SK-N-SH (cell line): ENCODE results near the gene CHD5. TPM values are rescaled to one million over a fixed set of nuclear protein-coding genes. Genes with fewer than 3 reads are reported as not detected.

ENCODE experiments used
- CTCF ChIA-PET: fragments of 300-600, 350-600 bp; formaldehyde crosslinking; extraction: SDS; loops from one replicate; lab custom pipeline; 2021; lab: Yijun Ruan, JAX
- POLR2A ChIA-PET: fragments of 350-600 bp; sonication (Branson Sonifier 250); formaldehyde crosslinking; extraction: SDS; loops from one replicate; lab custom pipeline; 2020; ENCODE audit warnings: antibody characterized with exemption, inconsistent platforms; lab: Yijun Ruan, JAX
- DNase-seq: peaks from one replicate; pipeline ENCODE4 v3.0.0; 2012
- H2AFZ ChIP-seq: fragments of 200-600 bp; sonication (generic); 2 replicates; pipeline ENCODE4 v1.8.1; 2016; ENCODE audit warnings: antibody characterized with exemption, mild to moderate bottlenecking, low read depth
- H3F3A ChIP-seq: fragments of 200-600 bp; sonication (generic); replicated peaks from 2 replicates; pipeline ENCODE3; 2016; ENCODE audit warnings: antibody characterized with exemption, mild to moderate bottlenecking; ENCODE audit not compliant: insufficient read depth
- H3K27ac ChIP-seq, 2 experiments: fragments of 200-500 bp in 1 of 2; fragments of 200-600 bp in 1 of 2; sonication (Bioruptor generic) in 1 of 2; sonication (generic), shearing (Covaris generic) in 1 of 2; 2 replicates each; pipeline versions ENCODE4 v1.5.1 to v1.6.1; 2014 to 2016; ENCODE audit warnings: low read depth in 2 of 2, inconsistent platforms in 1 of 2, low read length in 1 of 2, mild to moderate bottlenecking in 1 of 2, mixed read lengths in 1 of 2
- H3K27me3 ChIP-seq: fragments of 200-600 bp; sonication (generic), shearing (Covaris generic); 2 replicates; pipeline ENCODE4 v1.6.1; 2016; ENCODE audit warnings: mixed run types; ENCODE audit not compliant: insufficient read depth
- H3K36me3 ChIP-seq, 2 experiments: fragments of 200-500 bp in 1 of 2; fragments of 200-600 bp in 1 of 2; sonication (Bioruptor generic) in 1 of 2; sonication (generic) in 1 of 2; replicated peaks in 1 of 2; 2 replicates each; pipeline versions ENCODE3 to v1.5.1; 2014 to 2016; ENCODE audit warnings: low read length in 1 of 2, mild to moderate bottlenecking in 1 of 2; ENCODE audit not compliant: insufficient read depth in 2 of 2, control insufficient read depth in 1 of 2
- H3K4me1 ChIP-seq, 2 experiments: fragments of 200-500 bp in 1 of 2; fragments of 200-600 bp in 1 of 2; sonication (Bioruptor generic) in 1 of 2; sonication (generic), shearing (Covaris generic) in 1 of 2; 2 replicates each; pipeline versions ENCODE4 v1.5.1 to v1.6.1; 2014 to 2016; ENCODE audit warnings: low read depth in 1 of 2, low read length in 1 of 2, mixed run types in 1 of 2; ENCODE audit not compliant: insufficient read depth in 2 of 2, control insufficient read depth in 1 of 2
- H3K4me2 ChIP-seq: fragments of 200-600 bp; sonication (generic), shearing (Covaris generic); 2 replicates; pipeline ENCODE4 v1.6.1; 2017; ENCODE audit warnings: mixed run types
- H3K4me3 ChIP-seq, 2 experiments: fragments of 200-500 bp in 1 of 2; fragments of 200-600 bp in 1 of 2; sonication (Bioruptor generic) in 1 of 2; sonication (generic), shearing (Covaris generic) in 1 of 2; 2 replicates each; pipeline versions ENCODE4 v1.5.1 to v1.8.1; 2014 to 2016; ENCODE audit warnings: low read depth in 2 of 2, inconsistent platforms in 1 of 2, low read length in 1 of 2, mild to moderate bottlenecking in 1 of 2, mixed read lengths in 1 of 2, moderate library complexity in 1 of 2
- H3K79me2 ChIP-seq: fragments of 200-600 bp; sonication (generic); 2 replicates; pipeline ENCODE4 v1.8.1; 2017; ENCODE audit warnings: mild to moderate bottlenecking; ENCODE audit not compliant: insufficient read depth
- H3K9ac ChIP-seq: fragments of 200-600 bp; sonication (generic); 2 replicates; pipeline ENCODE4 v1.6.1; 2017; ENCODE audit warnings: mixed run types
- H3K9me2 ChIP-seq: fragments of 200-600 bp; sonication (generic); 2 replicates; pipeline ENCODE4 v1.6.1; 2017; ENCODE audit warnings: mixed run types
- H3K9me3 ChIP-seq: fragments of 200-600 bp; sonication (generic); 2 replicates; pipeline ENCODE4 v1.6.1; 2017; ENCODE audit warnings: mixed run types, mild to moderate bottlenecking, moderate library complexity
- H4K20me1 ChIP-seq: fragments of 200-600 bp; sonication (generic); 2 replicates; pipeline ENCODE4 v1.6.1; 2017; ENCODE audit warnings: mild to moderate bottlenecking, mixed run types; ENCODE audit not compliant: insufficient read depth
- ELF1 ChIP-seq: IDR thresholded peaks from 2 replicates; pipeline ENCODE4 v1.4.0; 2012
- EP300 ChIP-seq, 2 experiments: IDR thresholded peaks; 2 replicates each; pipeline versions ENCODE4 v1.4.0 to v1.6.1; 2012; ENCODE audit warnings: borderline replicate concordance in 1 of 2, low read depth in 1 of 2, low read length in 1 of 2
- FOXM1 ChIP-seq: IDR thresholded peaks from 2 replicates; pipeline ENCODE4 v1.4.0; 2012; ENCODE audit warnings: low read depth, mild to moderate bottlenecking
- JUND ChIP-seq: IDR thresholded peaks from 2 replicates; pipeline ENCODE4 v1.4.0; 2012
- MEF2A ChIP-seq: IDR thresholded peaks from 2 replicates; pipeline ENCODE4 v1.4.0; 2012; ENCODE audit warnings: low read depth, borderline replicate concordance
- NFIC ChIP-seq: IDR thresholded peaks from 2 replicates; pipeline ENCODE4 v1.4.0; 2012; ENCODE audit warnings: borderline replicate concordance
- POLR2AphosphoS5 ChIP-seq: IDR thresholded peaks from 2 replicates; pipeline ENCODE4 v1.6.1; 2012; ENCODE audit warnings: low read depth, low read length
- RFX5 ChIP-seq: IDR thresholded peaks from 2 replicates; pipeline ENCODE4 v1.6.1; 2012; ENCODE audit warnings: mild to moderate bottlenecking, improper control_type of control experiment, low read length
- SIN3A ChIP-seq: IDR thresholded peaks from 2 replicates; pipeline ENCODE4 v1.6.1; 2012; ENCODE audit warnings: low read depth, mild to moderate bottlenecking, low read length, moderate library complexity, borderline replicate concordance
- TEAD4 ChIP-seq: IDR thresholded peaks from 2 replicates; pipeline ENCODE4 v1.4.0; 2012; ENCODE audit warnings: mild to moderate bottlenecking, borderline replicate concordance; ENCODE audit not compliant: insufficient read depth
- WGBS: methylation state at CpG from one replicate; pipeline ENCODE4 v1.1.6; 2017; ENCODE audit warnings: low lambda C conversion rate; 5-methylcytosine and 5-hydroxymethylcytosine counted together
- polyA plus RNA-seq, 3 experiments: library from polyadenylated mRNA; depleted of rRNA; stranded (reverse); fragments of >200 nt; gene quantifications; 2 replicates each; pipeline ENCODE4 v1.2.3, GENCODE V29; 2012
- TF ChIP-seq, protein P1 (sequence below): IDR thresholded peaks from 2 replicates; pipeline ENCODE4 v1.6.1; 2012; ENCODE audit warnings: mild to moderate bottlenecking, low read depth, low read length, moderate library complexity
- TF ChIP-seq, protein P2 (sequence below): IDR thresholded peaks from 2 replicates; pipeline ENCODE4 v1.4.0; 2012; ENCODE audit warnings: low read depth, borderline replicate concordance
- TF ChIP-seq, protein P3 (sequence below): fragments of 150-350 bp; IDR thresholded peaks from 2 replicates; pipeline ENCODE4 v1.6.1; 2016; ENCODE audit warnings: mild to moderate bottlenecking, low read depth, low read length
- TF ChIP-seq, protein P4 (sequence below): IDR thresholded peaks from 2 replicates; pipeline ENCODE4 v1.4.0; 2012; ENCODE audit warnings: low read depth, borderline replicate concordance

The CHD5 gene
- polyA plus RNA-seq, 1 of the 3 experiments (the other 2 are of a cell fraction): 0.26 TPM

DNA sequence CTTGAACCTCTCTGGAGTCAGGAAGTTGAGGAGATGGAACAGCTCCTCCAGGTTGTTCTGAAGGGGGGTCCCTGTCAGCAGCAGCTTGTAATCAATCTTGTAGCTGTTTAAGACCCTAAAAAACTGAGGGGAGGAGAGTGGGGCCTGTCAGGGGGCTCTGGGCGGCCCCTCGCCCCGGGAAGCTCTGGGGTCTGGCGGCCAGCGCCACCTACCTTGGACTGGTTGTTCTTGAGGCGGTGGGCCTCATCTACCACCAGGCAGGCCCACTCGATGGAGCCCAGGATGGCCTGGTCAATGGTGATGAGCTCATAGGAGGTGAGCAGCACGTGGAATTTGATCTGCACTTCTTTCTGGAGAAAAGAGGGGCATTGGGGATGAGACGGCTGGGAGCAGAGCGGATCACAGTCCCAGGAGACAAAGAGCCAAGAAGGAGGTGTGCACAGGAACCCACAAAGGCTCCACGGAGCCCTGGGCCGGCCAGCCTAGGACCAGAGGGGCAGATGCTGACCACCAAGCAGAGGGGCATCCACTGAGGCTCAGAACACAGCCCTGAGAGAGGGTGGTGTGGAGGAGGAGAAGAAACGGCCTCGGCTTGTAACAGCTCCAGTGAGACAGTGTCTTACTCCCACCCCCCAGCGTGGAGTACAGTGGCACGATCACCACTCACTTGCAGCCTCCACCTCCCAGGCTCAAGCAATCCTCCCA lies 43.5 kb downstream of the CHD5 start:
- Histone ChIP-seq H3K4me2 (no peak overlapping the region), H3K27me3 (no peaks in the 10 kb centered on the region), H3K4me3 (no peak overlapping the region), H3K4me1 (no peaks in the 10 kb centered on the region), H4K20me1 (no peaks in the 10 kb centered on the region), H3F3A (no peaks in the 10 kb centered on the region), H2AFZ (no peak overlapping the region), H3K9me3 (0 out of 2 replicates have a peak, but pooled peaks cover 5% of the 10 kb centered on the region), H3K27ac (no peak overlapping the region), H3K9me2 (no peaks in the 10 kb centered on the region), H3K36me3 (no peaks in the 10 kb centered on the region), H3K79me2 (no peaks in the 10 kb centered on the region), H3K9ac (no peak overlapping the region)
- no peak for DNase-seq
- WGBS: 57% methylated on average over 10 of the region's 16 CpGs
- TF ChIP-seq MEF2A (no peak), TEAD4 (no peak), JUND (no peak), POLR2AphosphoS5 (no peak), SIN3A (no peak), RFX5 (no peak), FOXM1 (no peak), EP300 (IDR thresholded peaks at IDR 0.05; ENCODE audit: borderline replicate concordance in 1 of 2, low read depth in 1 of 2, low read length in 1 of 2) (no peak), NFIC (no peak), ELF1 (no peak)
- TF ChIP-seq, protein P1, sequence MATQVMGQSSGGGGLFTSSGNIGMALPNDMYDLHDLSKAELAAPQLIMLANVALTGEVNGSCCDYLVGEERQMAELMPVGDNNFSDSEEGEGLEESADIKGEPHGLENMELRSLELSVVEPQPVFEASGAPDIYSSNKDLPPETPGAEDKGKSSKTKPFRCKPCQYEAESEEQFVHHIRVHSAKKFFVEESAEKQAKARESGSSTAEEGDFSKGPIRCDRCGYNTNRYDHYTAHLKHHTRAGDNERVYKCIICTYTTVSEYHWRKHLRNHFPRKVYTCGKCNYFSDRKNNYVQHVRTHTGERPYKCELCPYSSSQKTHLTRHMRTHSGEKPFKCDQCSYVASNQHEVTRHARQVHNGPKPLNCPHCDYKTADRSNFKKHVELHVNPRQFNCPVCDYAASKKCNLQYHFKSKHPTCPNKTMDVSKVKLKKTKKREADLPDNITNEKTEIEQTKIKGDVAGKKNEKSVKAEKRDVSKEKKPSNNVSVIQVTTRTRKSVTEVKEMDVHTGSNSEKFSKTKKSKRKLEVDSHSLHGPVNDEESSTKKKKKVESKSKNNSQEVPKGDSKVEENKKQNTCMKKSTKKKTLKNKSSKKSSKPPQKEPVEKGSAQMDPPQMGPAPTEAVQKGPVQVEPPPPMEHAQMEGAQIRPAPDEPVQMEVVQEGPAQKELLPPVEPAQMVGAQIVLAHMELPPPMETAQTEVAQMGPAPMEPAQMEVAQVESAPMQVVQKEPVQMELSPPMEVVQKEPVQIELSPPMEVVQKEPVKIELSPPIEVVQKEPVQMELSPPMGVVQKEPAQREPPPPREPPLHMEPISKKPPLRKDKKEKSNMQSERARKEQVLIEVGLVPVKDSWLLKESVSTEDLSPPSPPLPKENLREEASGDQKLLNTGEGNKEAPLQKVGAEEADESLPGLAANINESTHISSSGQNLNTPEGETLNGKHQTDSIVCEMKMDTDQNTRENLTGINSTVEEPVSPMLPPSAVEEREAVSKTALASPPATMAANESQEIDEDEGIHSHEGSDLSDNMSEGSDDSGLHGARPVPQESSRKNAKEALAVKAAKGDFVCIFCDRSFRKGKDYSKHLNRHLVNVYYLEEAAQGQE: no peak
- TF ChIP-seq, protein P2, sequence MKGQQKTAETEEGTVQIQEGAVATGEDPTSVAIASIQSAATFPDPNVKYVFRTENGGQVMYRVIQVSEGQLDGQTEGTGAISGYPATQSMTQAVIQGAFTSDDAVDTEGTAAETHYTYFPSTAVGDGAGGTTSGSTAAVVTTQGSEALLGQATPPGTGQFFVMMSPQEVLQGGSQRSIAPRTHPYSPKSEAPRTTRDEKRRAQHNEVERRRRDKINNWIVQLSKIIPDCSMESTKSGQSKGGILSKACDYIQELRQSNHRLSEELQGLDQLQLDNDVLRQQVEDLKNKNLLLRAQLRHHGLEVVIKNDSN: no peak
- TF ChIP-seq, protein P3, sequence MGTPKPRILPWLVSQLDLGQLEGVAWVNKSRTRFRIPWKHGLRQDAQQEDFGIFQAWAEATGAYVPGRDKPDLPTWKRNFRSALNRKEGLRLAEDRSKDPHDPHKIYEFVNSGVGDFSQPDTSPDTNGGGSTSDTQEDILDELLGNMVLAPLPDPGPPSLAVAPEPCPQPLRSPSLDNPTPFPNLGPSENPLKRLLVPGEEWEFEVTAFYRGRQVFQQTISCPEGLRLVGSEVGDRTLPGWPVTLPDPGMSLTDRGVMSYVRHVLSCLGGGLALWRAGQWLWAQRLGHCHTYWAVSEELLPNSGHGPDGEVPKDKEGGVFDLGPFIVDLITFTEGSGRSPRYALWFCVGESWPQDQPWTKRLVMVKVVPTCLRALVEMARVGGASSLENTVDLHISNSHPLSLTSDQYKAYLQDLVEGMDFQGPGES: no peak
- TF ChIP-seq, protein P4, sequence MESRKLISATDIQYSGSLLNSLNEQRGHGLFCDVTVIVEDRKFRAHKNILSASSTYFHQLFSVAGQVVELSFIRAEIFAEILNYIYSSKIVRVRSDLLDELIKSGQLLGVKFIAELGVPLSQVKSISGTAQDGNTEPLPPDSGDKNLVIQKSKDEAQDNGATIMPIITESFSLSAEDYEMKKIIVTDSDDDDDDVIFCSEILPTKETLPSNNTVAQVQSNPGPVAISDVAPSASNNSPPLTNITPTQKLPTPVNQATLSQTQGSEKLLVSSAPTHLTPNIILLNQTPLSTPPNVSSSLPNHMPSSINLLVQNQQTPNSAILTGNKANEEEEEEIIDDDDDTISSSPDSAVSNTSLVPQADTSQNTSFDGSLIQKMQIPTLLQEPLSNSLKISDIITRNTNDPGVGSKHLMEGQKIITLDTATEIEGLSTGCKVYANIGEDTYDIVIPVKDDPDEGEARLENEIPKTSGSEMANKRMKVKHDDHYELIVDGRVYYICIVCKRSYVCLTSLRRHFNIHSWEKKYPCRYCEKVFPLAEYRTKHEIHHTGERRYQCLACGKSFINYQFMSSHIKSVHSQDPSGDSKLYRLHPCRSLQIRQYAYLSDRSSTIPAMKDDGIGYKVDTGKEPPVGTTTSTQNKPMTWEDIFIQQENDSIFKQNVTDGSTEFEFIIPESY: no peak
- ChIA-PET CTCF (interaction anchor here (1.2 to 1.5 kb wide), 3 partner anchors 28 to 95 kb away, joined by 3 to 4 read pairs (median 3); no protein-coding TSS in a partner anchor), POLR2A (no interaction called here)
